Central memory CD8-positive, alpha-beta T cell (primary cell): Measurements from ENCODE around the gene PDE4B.

Source experiments
- ATAC-seq: fragments of 150-1000 bp; cut with Tn5 transposase; replicated peaks from 2 replicates; pipeline ENCODE4 v1.10.0; 2022; ENCODE audit warnings: mild to moderate bottlenecking, moderate FRiP score, moderate number of reproducible peaks; ENCODE audit not compliant: poor library complexity, severe bottlenecking; ENCODE audit errors: extremely low read depth
- DNase-seq, 2 donors: peaks; one replicate each; pipeline ENCODE4 v3.0.0; 2021; ENCODE audit warnings: low spot score in 2 of 2
- H3K27ac Mint-ChIP-seq: one replicate; pipeline ENCODE4 v1.8.0; 2022; ENCODE audit warnings: low read depth, mild to moderate bottlenecking, moderate library complexity, mixed read lengths
- H3K27me3 Mint-ChIP-seq: one replicate; pipeline ENCODE4 v1.8.0; 2022; ENCODE audit warnings: mixed read lengths
- H3K36me3 Mint-ChIP-seq: one replicate; pipeline ENCODE4 v1.8.0; 2022; ENCODE audit warnings: mild to moderate bottlenecking, moderate library complexity, mixed read lengths; ENCODE audit not compliant: insufficient read depth
- H3K4me1 Mint-ChIP-seq: one replicate; pipeline ENCODE4 v1.8.0; 2022; ENCODE audit warnings: mixed read lengths
- H3K4me3 Mint-ChIP-seq: one replicate; pipeline ENCODE4 v1.8.0; 2022; ENCODE audit warnings: mild to moderate bottlenecking, moderate library complexity, mixed read lengths
- H3K9me3 Mint-ChIP-seq: one replicate; pipeline ENCODE4 v1.8.0; 2022; ENCODE audit warnings: mixed read lengths

Gene PDE4B

GRCh38 chr1:66152034-66152433 is 359.3 kb downstream of the PDE4B start:
- Mint-ChIP-seq H3K27ac (no peak overlapping the region), H3K36me3 (no peaks in the 10 kb centered on the region), H3K4me3 (no peak overlapping the region), H3K27me3 (peaks cover 34% of the 10 kb centered on the region), H3K4me1 (no peaks in the 10 kb centered on the region), H3K9me3 (no peaks in the 10 kb centered on the region)
- DNase-seq (no peak), ATAC-seq (no peak)

- no peak overlapping the region for H3K4me3 Mint-ChIP-seq
- no peaks in the 10 kb centered on the region for H3K9me3 Mint-ChIP-seq
- H3K4me1 Mint-ChIP-seq, result no peaks in the 10 kb centered on the region
- H3K27me3 Mint-ChIP-seq, result peaks cover 25% of the 10 kb centered on the region
- DNase-seq (no peak), ATAC-seq (no peak)
- H3K27ac Mint-ChIP-seq, result no peak overlapping the region
- no peaks in the 10 kb centered on the region for H3K36me3 Mint-ChIP-seq
Observed at GRCh38 chr1:66154394-66154793, 361.7 kb downstream of the PDE4B start.

- no peaks in the 10 kb centered on the region for H3K4me1 Mint-ChIP-seq
- ATAC-seq (no peak), DNase-seq (no peak)
- no peak overlapping the region for H3K27ac Mint-ChIP-seq
- H3K36me3 Mint-ChIP-seq, result no peaks in the 10 kb centered on the region
- no peak overlapping the region for H3K4me3 Mint-ChIP-seq
- H3K9me3 Mint-ChIP-seq, result no peaks in the 10 kb centered on the region
- peaks cover 11% of the 10 kb centered on the region for H3K27me3 Mint-ChIP-seq
Observed at GRCh38 chr1:66156144-66156543, 363.4 kb downstream of the PDE4B start.

GRCh38 chr1:66159800-66160199 is 367.1 kb downstream of the PDE4B start:
- Mint-ChIP-seq H3K36me3 (no peaks in the 10 kb centered on the region), H3K4me3 (no peak overlapping the region), H3K4me1 (no peaks in the 10 kb centered on the region), H3K27ac (no peak overlapping the region), H3K9me3 (no peaks in the 10 kb centered on the region), H3K27me3 (peaks cover 13% of the 10 kb centered on the region)
- ATAC-seq (no peak), DNase-seq (no peak)

- no peaks in the 10 kb centered on the region for H3K9me3 Mint-ChIP-seq
- DNase-seq (no peak), ATAC-seq (no peak)
- peaks cover 16% of the 10 kb centered on the region for H3K27me3 Mint-ChIP-seq
- H3K36me3 Mint-ChIP-seq, result no peaks in the 10 kb centered on the region
- no peak overlapping the region for H3K27ac Mint-ChIP-seq
- H3K4me3 Mint-ChIP-seq, result no peak overlapping the region
- no peaks in the 10 kb centered on the region for H3K4me1 Mint-ChIP-seq
Observed at GRCh38 chr1:66160719-66161118, 368.0 kb downstream of the PDE4B start.

GRCh38 chr1:66166753-66167152 is 374.1 kb downstream of the PDE4B start:
- ATAC-seq (no peak), DNase-seq (no peak)
- Mint-ChIP-seq H3K27me3 (peaks cover 48% of the 10 kb centered on the region), H3K36me3 (no peaks in the 10 kb centered on the region), H3K4me1 (no peaks in the 10 kb centered on the region), H3K9me3 (no peaks in the 10 kb centered on the region), H3K4me3 (no peak overlapping the region), H3K27ac (no peak overlapping the region)

- Mint-ChIP-seq H3K27ac (no peak overlapping the region), H3K4me3 (no peak overlapping the region), H3K36me3 (no peaks in the 10 kb centered on the region), H3K27me3 (peaks cover 46% of the 10 kb centered on the region), H3K4me1 (no peaks in the 10 kb centered on the region), H3K9me3 (no peaks in the 10 kb centered on the region)
- DNase-seq (no peak), ATAC-seq (no peak)
Observed at GRCh38 chr1:66167267-66167666, 374.6 kb downstream of the PDE4B start.

GRCh38 chr1:66168467-66168887 is 375.8 kb downstream of the PDE4B start:
- H3K4me1 Mint-ChIP-seq, result no peaks in the 10 kb centered on the region
- H3K27me3 Mint-ChIP-seq, result peaks cover 43% of the 10 kb centered on the region
- no peaks in the 10 kb centered on the region for H3K9me3 Mint-ChIP-seq
- H3K4me3 Mint-ChIP-seq, result no peak overlapping the region
- no peak for DNase-seq
- ATAC-seq, result no peak
- no peaks in the 10 kb centered on the region for H3K36me3 Mint-ChIP-seq
- no peak overlapping the region for H3K27ac Mint-ChIP-seq

- Mint-ChIP-seq H3K4me1 (no peaks in the 10 kb centered on the region), H3K4me3 (no peak overlapping the region), H3K27me3 (peaks cover 43% of the 10 kb centered on the region), H3K9me3 (no peaks in the 10 kb centered on the region), H3K36me3 (no peaks in the 10 kb centered on the region), H3K27ac (no peak overlapping the region)
- no peak for DNase-seq
- no peak for ATAC-seq
Observed at GRCh38 chr1:66168948-66169671, 376.4 kb downstream of the PDE4B start.

- no peak for DNase-seq
- H3K27ac Mint-ChIP-seq, result no peak overlapping the region
- ATAC-seq, result no peak
- peaks cover 2% of the 10 kb centered on the region for H3K36me3 Mint-ChIP-seq
- peaks cover 35% of the 10 kb centered on the region for H3K27me3 Mint-ChIP-seq
- H3K4me3 Mint-ChIP-seq, result no peak overlapping the region
- no peaks in the 10 kb centered on the region for H3K9me3 Mint-ChIP-seq
- H3K4me1 Mint-ChIP-seq, result no peaks in the 10 kb centered on the region
Observed at GRCh38 chr1:66172272-66172671, 379.6 kb downstream of the PDE4B start.

GRCh38 chr1:66175098-66175497 is 382.4 kb downstream of the PDE4B start:
- Mint-ChIP-seq H3K27me3 (peaks cover 26% of the 10 kb centered on the region), H3K36me3 (peaks cover 2% of the 10 kb centered on the region), H3K9me3 (no peaks in the 10 kb centered on the region), H3K4me3 (no peak overlapping the region), H3K27ac (no peak overlapping the region), H3K4me1 (no peaks in the 10 kb centered on the region)
- DNase-seq (no peak), ATAC-seq (no peak)

- ATAC-seq, result no peak
- peaks cover 2% of the 10 kb centered on the region for H3K36me3 Mint-ChIP-seq
- H3K27ac Mint-ChIP-seq, result no peak overlapping the region
- H3K4me1 Mint-ChIP-seq, result no peaks in the 10 kb centered on the region
- H3K27me3 Mint-ChIP-seq, result peaks cover 21% of the 10 kb centered on the region
- no peak overlapping the region for H3K4me3 Mint-ChIP-seq
- DNase-seq, result no peak
- H3K9me3 Mint-ChIP-seq, result no peaks in the 10 kb centered on the region
Observed at GRCh38 chr1:66175581-66175980, 382.9 kb downstream of the PDE4B start.

- H3K4me3 Mint-ChIP-seq, result no peak overlapping the region
- no peaks in the 10 kb centered on the region for H3K4me1 Mint-ChIP-seq
- DNase-seq (no peak), ATAC-seq (no peak)
- H3K36me3 Mint-ChIP-seq, result peaks cover 2% of the 10 kb centered on the region
- no peaks in the 10 kb centered on the region for H3K9me3 Mint-ChIP-seq
- H3K27me3 Mint-ChIP-seq, result peaks cover 17% of the 10 kb centered on the region
- no peak overlapping the region for H3K27ac Mint-ChIP-seq
Observed at GRCh38 chr1:66176012-66176715, 383.5 kb downstream of the PDE4B start.
